HG02759 (cell line): ENCODE results near the gene CLNK.
A peak's percentile ranks its signal among the peaks of the same experiment; 100 is the strongest.
"Not testable (repeated sequence)": the region's sequence is repeated elsewhere in the genome, so short reads cannot be mapped to it uniquely, and the experiment has no call there.

Source experiments
- ATAC-seq: cut with Tn5 transposase; IDR thresholded peaks from one replicate; pipeline ENCODE4 v1.9.1; 2021; ENCODE audit warnings: mild to moderate bottlenecking, moderate library complexity; ENCODE audit not compliant: unreplicated experiment

Gene CLNK

GRCh38 chr4:10582059-10582686, 102.4 kb downstream of the CLNK start:
- no peak for ATAC-seq

DNA sequence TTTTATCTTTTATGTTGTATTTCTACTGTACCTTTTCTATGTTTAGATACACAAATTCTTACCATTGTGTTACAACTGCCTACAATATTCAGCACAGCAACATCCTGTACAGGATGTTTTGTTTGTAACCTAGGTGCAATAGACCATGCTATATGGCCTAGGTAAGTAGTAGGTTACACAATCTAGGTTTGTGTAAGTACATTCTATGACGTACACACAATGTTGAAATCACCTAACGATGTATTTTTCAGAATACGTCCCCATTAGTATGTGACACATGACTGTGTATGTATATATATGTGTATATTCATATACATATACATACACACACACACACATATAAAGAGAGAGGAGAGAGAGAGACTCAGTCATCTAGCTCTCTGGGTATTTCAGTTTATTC, 103.5 kb downstream of the CLNK start:
- no peak for ATAC-seq

GRCh38 chr4:10579648-10580047, 104.9 kb downstream of the CLNK start:
- no peak for ATAC-seq

DNA sequence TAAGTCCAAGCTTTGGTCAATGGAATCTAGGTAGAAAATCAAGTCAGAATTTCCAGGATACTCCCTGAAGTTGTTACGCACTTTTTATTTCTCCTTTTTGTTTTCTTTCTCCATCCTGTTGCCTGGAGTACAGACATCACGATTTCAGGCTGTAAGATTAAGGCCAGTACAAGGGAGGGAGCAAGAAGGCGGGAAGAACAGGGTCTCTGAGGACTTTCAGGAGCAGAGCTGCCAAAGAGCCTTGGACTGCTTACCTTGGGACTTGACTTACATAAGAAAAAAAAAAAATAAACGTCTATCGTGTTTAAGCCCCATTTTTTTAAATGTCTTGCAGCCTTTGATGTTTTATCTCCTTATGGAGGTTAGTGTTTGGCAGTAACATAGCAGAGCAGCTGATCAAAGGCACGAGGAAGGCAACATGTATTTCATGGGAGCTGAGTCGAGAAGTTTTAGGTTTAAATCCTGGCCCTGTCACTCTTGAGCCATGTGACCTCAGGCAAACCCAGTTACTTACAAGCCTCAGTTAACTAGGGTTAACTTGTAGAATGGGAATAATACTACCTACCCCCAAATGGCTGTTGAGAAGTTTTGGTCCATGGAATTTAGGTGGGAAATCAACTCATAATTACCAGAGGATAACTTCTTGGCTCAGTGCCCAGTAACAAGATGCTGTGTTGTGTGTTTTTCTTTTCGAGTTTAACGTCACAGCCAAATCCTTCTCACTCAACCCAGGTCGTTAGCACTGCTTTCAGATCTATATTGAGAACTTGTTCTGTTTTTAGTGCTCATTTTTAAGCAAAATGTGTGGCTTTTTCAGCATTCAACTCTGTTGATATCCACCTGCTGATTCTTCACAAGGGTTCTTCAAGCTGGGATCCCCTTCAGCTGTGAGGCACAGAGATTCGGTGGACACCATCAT, 106.8 kb downstream of the CLNK start:
- peak; percentile 59 for ATAC-seq

GRCh38 chr4:10577018-10577417, 107.5 kb downstream of the CLNK start:
- ATAC-seq = peak; percentile 86

GRCh38 chr4:10576236-10576635, 108.3 kb downstream of the CLNK start:
- no peak for ATAC-seq

DNA sequence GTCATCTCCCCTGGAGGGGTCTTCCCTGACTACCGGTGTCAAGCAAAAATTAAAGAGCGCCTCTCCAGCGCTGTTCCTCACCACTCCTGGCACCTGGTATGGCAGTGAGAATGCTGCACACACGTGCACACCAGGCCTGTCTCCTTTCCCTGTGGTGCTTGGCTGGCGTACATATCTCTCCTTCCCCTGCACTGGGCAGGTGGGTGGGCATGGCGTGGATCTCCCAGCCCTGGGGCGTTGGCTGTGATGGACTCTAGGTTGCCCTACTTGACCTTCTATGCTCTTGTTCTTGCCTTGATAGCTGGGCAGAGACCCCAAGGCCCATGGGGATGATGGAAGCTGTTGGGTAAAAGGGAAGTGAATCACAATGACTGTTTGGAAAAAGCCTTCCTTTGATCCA, 109.2 kb downstream of the CLNK start:
- ATAC-seq = no peak

GRCh38 chr4:10574553-10574952, 110.0 kb downstream of the CLNK start:
- not testable (repeated sequence) for ATAC-seq

GRCh38 chr4:10571909-10572308, 112.7 kb downstream of the CLNK start:
- no peak for ATAC-seq

- no peak for ATAC-seq
Measured at GRCh38 chr4:10569491-10569890, 115.1 kb downstream of the CLNK start.

- ATAC-seq = no peak
Measured at GRCh38 chr4:10567766-10568165, 116.8 kb downstream of the CLNK start.

DNA sequence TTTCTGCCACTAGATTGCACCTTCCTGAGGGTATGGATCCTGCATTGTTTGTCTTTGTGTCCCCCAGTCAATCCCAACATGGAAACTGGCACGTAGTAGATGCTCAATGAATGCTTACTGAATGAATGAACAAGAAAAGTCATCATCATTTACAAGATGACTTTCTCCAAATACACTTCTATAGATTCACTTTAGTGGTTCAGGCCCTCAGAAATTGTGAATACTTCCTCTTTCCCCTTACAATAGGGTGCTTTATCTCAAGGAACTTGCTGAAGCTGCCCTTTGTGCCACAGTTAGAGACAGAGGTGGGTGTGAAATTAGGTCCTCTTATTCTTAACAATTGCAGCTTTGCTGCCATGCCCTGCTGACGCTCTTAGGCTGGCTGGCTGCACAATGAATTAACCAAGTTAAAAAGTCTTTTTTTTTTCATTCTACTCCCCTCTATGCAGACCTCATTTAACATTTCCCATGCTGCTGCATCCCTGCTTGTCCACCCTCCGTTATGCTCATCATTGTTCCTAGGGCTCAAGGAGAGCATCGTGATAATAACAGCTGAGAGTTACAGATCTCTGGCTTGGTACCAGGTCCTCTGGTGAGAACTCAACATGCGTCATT, 119.3 kb downstream of the CLNK start:
- no peak for ATAC-seq

DNA sequence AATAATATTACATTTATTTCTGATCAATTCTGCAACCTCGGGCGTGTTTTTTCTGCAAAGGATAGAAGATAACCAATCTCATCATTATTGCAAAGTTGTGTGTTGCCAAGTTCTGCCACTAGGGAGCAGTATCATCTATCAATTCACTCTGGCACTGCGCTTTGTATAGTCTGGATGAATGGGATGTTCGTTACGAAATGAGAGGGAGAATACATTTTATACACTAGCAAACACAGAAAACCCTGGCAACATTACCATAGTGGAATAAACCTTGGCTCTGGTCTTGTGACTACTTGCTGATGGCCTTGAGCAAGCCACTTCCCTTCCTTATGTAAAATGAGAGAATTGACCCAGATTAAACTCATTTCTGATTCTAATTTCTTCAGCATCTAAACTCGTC, 129.9 kb downstream of the CLNK start:
- ATAC-seq = peak; percentile 80

GRCh38 chr4:10554121-10554520, 130.4 kb downstream of the CLNK start:
- no peak for ATAC-seq

DNA sequence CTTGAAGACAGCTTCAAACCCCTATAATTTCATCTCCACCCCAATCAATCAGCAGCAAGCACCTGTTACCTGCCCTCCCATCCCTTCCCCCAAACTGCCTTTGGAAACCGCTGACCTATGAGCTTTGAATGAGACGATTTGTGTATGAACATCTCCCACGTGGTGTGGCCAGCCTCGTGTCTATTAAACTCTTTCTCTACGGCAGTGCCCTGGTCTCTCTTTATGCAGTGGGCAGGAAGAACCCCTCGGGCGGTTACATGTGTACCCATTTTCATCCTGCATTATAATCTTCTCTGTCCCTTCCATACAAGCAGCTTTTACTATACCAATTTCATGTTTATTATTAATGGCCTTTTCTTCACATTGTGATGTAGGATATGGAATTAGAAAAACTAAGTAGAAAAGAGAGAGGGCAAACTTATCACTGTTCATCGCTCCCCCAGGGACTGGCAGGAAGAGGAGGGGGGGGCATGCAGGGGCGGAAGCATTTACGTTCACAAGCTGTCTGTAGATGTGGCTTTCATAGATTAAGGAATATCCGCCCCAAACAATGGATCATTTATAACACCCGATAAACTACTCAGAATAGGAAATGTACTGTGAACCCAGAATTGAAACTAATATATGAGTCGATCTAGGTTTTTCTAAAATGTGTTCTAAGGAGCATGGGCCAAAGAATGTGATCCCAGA, 131.8 kb downstream of the CLNK start:
- no peak for ATAC-seq

- ATAC-seq = no peak
Measured at GRCh38 chr4:10535912-10536311, 148.7 kb downstream of the CLNK start.

DNA sequence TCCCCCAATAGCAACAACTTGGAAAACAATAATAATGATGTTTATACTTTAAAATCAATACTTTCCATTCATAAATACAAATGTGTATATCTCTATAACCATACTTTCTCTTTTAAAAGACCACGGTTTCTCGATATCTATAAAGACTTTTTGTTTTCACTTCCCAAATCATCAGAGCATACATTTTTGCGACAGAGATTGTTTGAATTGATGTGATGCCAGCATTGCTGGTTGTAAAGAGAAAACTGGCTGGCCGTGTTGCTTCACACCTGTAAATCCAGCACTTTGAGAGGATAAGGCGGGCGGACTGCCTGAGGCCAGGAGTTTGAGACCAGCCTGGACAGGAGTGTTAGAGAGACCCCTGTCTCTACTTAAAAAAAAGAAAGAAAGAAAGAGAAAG, 149.7 kb downstream of the CLNK start:
- no peak for ATAC-seq

DNA sequence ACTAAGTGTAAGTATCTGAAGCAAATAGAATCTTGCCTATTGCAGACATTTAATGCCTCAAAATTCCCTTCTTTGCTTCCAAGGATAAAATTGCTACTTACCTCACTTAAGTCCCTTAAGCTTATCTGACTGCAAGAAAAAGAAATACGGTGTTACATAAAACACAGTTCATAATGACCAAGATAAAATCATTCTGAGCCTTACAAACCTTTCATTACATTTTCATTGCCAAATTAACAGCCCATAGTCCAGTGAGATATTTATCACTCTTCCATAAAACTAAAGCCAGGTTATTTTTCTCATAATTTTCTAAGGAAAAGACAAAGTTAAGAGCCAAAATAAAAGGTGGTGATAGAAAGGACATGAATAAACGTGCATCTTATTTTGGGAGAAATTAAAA, 152.4 kb downstream of the CLNK start:
- no peak for ATAC-seq

DNA sequence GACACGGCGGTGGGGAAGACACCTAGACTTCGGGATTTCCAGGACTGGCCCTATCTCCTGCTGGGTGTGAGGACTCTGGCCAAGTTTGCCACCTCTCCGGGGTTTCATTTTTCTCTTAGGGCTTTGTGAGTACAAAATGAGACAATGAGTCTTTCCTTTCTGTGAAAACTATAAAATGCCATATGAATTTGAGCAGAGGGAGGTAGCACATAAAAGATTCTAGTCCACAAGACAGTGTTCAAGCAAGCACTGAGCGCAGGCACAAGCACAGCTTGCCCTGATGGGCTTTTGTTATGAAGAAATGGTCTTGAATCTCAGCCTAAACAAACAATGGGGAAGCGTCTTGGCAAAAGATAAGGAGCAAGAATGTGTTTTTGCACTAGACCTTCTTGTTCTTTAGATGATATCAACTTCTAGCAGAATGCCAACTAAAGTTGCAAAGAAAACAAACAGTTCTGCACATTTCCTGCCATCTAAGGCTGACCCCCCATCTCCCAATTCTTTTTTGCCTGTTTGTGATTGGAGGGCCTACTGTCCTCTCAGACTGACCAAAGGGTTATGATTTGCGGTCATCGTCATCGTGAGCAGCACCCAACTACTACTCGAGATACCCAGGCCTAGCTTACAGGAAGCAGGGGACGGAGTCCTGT, 154.3 kb downstream of the CLNK start:
- ATAC-seq = no peak

DNA sequence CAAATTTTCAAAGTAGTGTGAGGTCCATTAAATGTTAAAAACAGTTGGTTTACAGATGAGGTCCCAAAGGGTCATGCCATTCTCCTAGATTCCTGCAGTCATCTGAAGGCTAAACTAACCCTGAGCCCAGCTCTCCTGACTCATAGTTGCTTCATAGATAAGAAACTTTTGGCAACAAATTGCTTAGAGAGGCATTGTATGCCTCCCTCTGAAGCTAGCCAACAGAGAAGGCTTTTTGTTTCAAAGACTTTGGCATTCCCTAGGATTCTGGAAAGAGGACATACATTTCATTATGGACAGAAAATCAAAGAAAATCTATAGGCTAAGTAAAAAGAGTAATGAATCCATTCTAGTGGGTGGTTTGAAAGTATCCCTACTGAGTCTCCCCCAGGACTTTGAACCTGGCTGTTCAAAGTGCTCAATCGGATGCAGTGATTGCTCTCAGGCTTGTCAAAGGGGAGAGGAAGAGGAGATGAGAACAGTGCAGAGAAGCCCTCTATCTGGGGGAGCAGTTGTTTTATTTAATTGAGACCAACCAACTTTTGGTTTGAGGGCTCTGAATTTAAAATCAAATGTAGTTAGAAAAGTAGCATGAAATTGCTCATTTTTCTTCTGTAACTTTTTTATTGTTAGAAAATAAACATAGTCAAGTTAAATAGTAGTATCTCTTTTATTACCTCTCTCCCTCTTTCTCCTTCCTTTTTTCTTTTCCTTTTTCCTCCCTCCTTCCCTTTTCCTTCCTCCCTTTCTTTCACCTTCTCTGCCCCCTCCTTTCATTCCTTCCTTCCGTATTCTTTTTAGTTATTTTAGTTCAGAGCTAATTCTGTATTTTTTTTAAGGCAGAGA, 155.1 kb downstream of the CLNK start:
- ATAC-seq = no peak
